IMR-90 (cell line): ENCODE measurements around the gene CEP43. TPM values are rescaled to one million over a fixed set of nuclear protein-coding genes. Genes with fewer than 3 reads are reported as not detected.
A peak's percentile ranks its signal among the peaks of the same experiment; 100 is the strongest.

Experiments used
- ATAC-seq: fragments of 200-7000 bp; cut with Tn5 transposase; 2 replicates; pipeline ENCODE4 v1.9.1; 2020; ENCODE audit warnings: low read depth, mild to moderate bottlenecking, moderate library complexity
- BruUV-seq: library from RNA; stranded (reverse); fragments of 400-500 nt; replicated peaks from 2 replicates; lab custom pipeline; 2021; lab: Mats Ljungman, UMichigan
- CTCF ChIA-PET: fragments of 300-600 bp; formaldehyde crosslinking; extraction: SDS; loops from one replicate; lab custom pipeline; 2021; ENCODE audit warnings: antibody characterized with exemption; lab: Yijun Ruan, JAX
- POLR2A ChIA-PET: fragments of 300-600 bp; sonication (Branson Sonifier 250); formaldehyde crosslinking; loops from one replicate; lab custom pipeline; 2022; ENCODE audit warnings: antibody characterized with exemption; ENCODE audit not compliant: unreplicated experiment; lab: Charles Lee
- DNase-seq: peaks from one replicate; pipeline ENCODE4 v3.0.0; 2013
- H2AFZ ChIP-seq: replicated peaks from 2 replicates; pipeline ENCODE3; 2013; ENCODE audit warnings: low read length, mild to moderate bottlenecking; ENCODE audit not compliant: poor library complexity
- H2AK5ac ChIP-seq: 2 replicates; pipeline ENCODE4 v1.6.1; 2013; ENCODE audit warnings: low read depth, low read length, inconsistent platforms
- H2AK9ac ChIP-seq: replicated peaks from 2 replicates; pipeline ENCODE3; 2013; ENCODE audit warnings: mild to moderate bottlenecking, low read depth, low read length, moderate library complexity; ENCODE audit not compliant: poor library complexity
- H2BK120ac ChIP-seq: 2 replicates; pipeline ENCODE4 v1.6.1; 2013; ENCODE audit warnings: low read depth, low read length, inconsistent platforms
- H2BK15ac ChIP-seq: 3 replicates; pipeline ENCODE4 v1.6.1; 2013; ENCODE audit warnings: low read depth, low read length, inconsistent platforms
- H2BK20ac ChIP-seq: 2 replicates; pipeline ENCODE4 v1.6.1; 2013; ENCODE audit warnings: low read depth, mild to moderate bottlenecking, inconsistent platforms, low read length, moderate library complexity
- H2BK5ac ChIP-seq: 2 replicates; pipeline ENCODE4 v1.6.1; 2013; ENCODE audit warnings: mild to moderate bottlenecking, low read depth, low read length, inconsistent platforms; ENCODE audit not compliant: poor library complexity, severe bottlenecking
- H3K14ac ChIP-seq: replicated peaks from 2 replicates; pipeline ENCODE4 v1.6.1; 2013; ENCODE audit warnings: low read depth, low read length, inconsistent platforms
- H3K18ac ChIP-seq: 2 replicates; pipeline ENCODE4 v1.6.1; 2013; ENCODE audit warnings: low read depth, low read length, control low read depth
- H3K23ac ChIP-seq: 2 replicates; pipeline ENCODE4 v1.6.1; 2013; ENCODE audit warnings: low read depth, low read length, inconsistent platforms
- H3K27ac ChIP-seq: 2 replicates; pipeline ENCODE4 v1.5.1; 2013; ENCODE audit warnings: mild to moderate bottlenecking, control low read depth, low read length; ENCODE audit not compliant: insufficient read depth
- H3K27me3 ChIP-seq: 2 replicates; pipeline ENCODE4 v1.6.1; 2013; ENCODE audit warnings: low read length; ENCODE audit not compliant: control insufficient read depth, insufficient read depth
- H3K36me3 ChIP-seq: 2 replicates; pipeline ENCODE4 v1.6.1; 2013; ENCODE audit warnings: low read length, mixed read lengths; ENCODE audit not compliant: control insufficient read depth, insufficient read depth
- H3K4ac ChIP-seq: 2 replicates; pipeline ENCODE4 v1.6.1; 2013; ENCODE audit warnings: low read depth, low read length, inconsistent platforms
- H3K4me1 ChIP-seq: 2 replicates; pipeline ENCODE4 v1.6.1; 2013; ENCODE audit warnings: low read length, mixed read lengths; ENCODE audit not compliant: control insufficient read depth, insufficient read depth
- H3K4me2 ChIP-seq: 2 replicates; pipeline ENCODE4 v1.6.1; 2013; ENCODE audit warnings: low read depth, mild to moderate bottlenecking, control low read depth, low read length, moderate library complexity
- H3K4me3 ChIP-seq: 2 replicates; pipeline ENCODE4 v1.5.1; 2013; ENCODE audit warnings: low read depth, mild to moderate bottlenecking, control low read depth, low read length, moderate library complexity; ENCODE audit not compliant: insufficient read depth
- H3K56ac ChIP-seq: 2 replicates; pipeline ENCODE4 v1.6.1; 2013; ENCODE audit warnings: low read length, inconsistent platforms; ENCODE audit not compliant: insufficient read depth; ENCODE audit errors: extremely low read depth
- H3K79me1 ChIP-seq, 2 experiments: 2 replicates each; pipeline ENCODE4 v1.6.1; 2013; ENCODE audit warnings: low read length in 2 of 2, inconsistent platforms in 1 of 2, low read depth in 1 of 2
- H3K9ac ChIP-seq: 2 replicates; pipeline ENCODE4 v1.6.1; 2013; ENCODE audit warnings: low read depth, low read length, control low read depth
- H3K9me1 ChIP-seq: 2 replicates; pipeline ENCODE4 v1.6.1; 2013; ENCODE audit warnings: low read length, inconsistent platforms; ENCODE audit not compliant: insufficient read depth
- H3K9me3 ChIP-seq: 2 replicates; pipeline ENCODE4 v1.6.1; 2013; ENCODE audit warnings: low read length; ENCODE audit not compliant: control insufficient read depth, insufficient read depth
- H4K20me1 ChIP-seq: 2 replicates; pipeline ENCODE4 v1.6.1; 2013; ENCODE audit warnings: low read length, inconsistent platforms; ENCODE audit not compliant: insufficient read depth
- H4K5ac ChIP-seq: 2 replicates; pipeline ENCODE4 v1.6.1; 2013; ENCODE audit warnings: mild to moderate bottlenecking, low read depth, low read length, control low read depth
- H4K8ac ChIP-seq, 2 experiments: 2 replicates each; pipeline ENCODE4 v1.6.1; 2013; ENCODE audit warnings: low read depth in 2 of 2, low read length in 2 of 2, control low read depth in 1 of 2, inconsistent platforms in 1 of 2
- H4K91ac ChIP-seq: 2 replicates; pipeline ENCODE4 v1.6.1; 2013; ENCODE audit warnings: low read depth, low read length, inconsistent platforms; ENCODE audit not compliant: insufficient read depth
- BHLHE40 ChIP-seq: fragments of 150-350 bp; IDR thresholded peaks from 2 replicates; pipeline ENCODE4 v1.6.1; 2016; ENCODE audit warnings: mild to moderate bottlenecking, low read depth, low read length
- CEBPB ChIP-seq: IDR thresholded peaks from 2 replicates; pipeline ENCODE4 v1.6.1; 2012; ENCODE audit warnings: low read depth, low read length, improper control_type of control experiment
- CHD1 ChIP-seq: IDR thresholded peaks from 2 replicates; pipeline ENCODE4 v1.6.1; 2012; ENCODE audit warnings: low read depth, low read length, improper control_type of control experiment
- FOS ChIP-seq: fragments of 150-350 bp; IDR thresholded peaks from 2 replicates; pipeline ENCODE4 v1.6.1; 2016; ENCODE audit warnings: low read depth, low read length
- MAFK ChIP-seq: IDR thresholded peaks from 2 replicates; pipeline ENCODE4 v1.6.1; 2012; ENCODE audit warnings: low read depth, low read length, improper control_type of control experiment
- MAZ ChIP-seq: IDR thresholded peaks from 2 replicates; pipeline ENCODE4 v1.6.1; 2012; ENCODE audit warnings: low read depth, mild to moderate bottlenecking, low read length, improper control_type of control experiment, moderate library complexity, borderline replicate concordance
- MXI1 ChIP-seq: IDR thresholded peaks from 2 replicates; pipeline ENCODE4 v1.6.1; 2012; ENCODE audit warnings: low read depth, mild to moderate bottlenecking, low read length, moderate library complexity, borderline replicate concordance
- NFE2L2 ChIP-seq: fragments of 150-350 bp; IDR thresholded peaks from 2 replicates; pipeline ENCODE4 v1.6.1; 2016; ENCODE audit warnings: low read depth, mild to moderate bottlenecking, low read length
- POLR2A ChIP-seq: IDR thresholded peaks from 2 replicates; pipeline ENCODE4 v1.6.1; 2012; ENCODE audit warnings: mild to moderate bottlenecking, low read depth, low read length
- RAD21 ChIP-seq: IDR thresholded peaks from 2 replicates; pipeline ENCODE4 v1.6.1; 2012; ENCODE audit warnings: low read length, improper control_type of control experiment
- RCOR1 ChIP-seq: IDR thresholded peaks from 2 replicates; pipeline ENCODE4 v1.6.1; 2012; ENCODE audit warnings: mild to moderate bottlenecking, low read length, improper control_type of control experiment; ENCODE audit not compliant: insufficient replicate concordance
- RFX5 ChIP-seq: IDR thresholded peaks from 2 replicates; pipeline ENCODE4 v1.8.0; 2012; ENCODE audit warnings: low read depth, mild to moderate bottlenecking, low read length, moderate library complexity
- SMC3 ChIP-seq: fragments of 150-350 bp; IDR thresholded peaks from 2 replicates; pipeline ENCODE4 v1.6.1; 2016; ENCODE audit warnings: low read depth, mild to moderate bottlenecking, antibody characterized with exemption, low read length, moderate library complexity
- WGBS, 2 experiments: methylation state at CpG; one replicate each; pipeline versions ENCODE4 v1.1.5 to v1.1.7; 2013; ENCODE audit warnings: missing lambda C conversion rate in 2 of 2; ENCODE audit not compliant: insufficient read length in 1 of 2; ENCODE audit errors: extremely low coverage in 2 of 2; 5-methylcytosine and 5-hydroxymethylcytosine counted together
- dilution Hi-C: fragments of 300-500 bp; cut with HindIII; formaldehyde crosslinking; loops from one replicate; pipeline ENCODE4 v1.14.3; 2018; ENCODE audit warnings: low sequenced_read_pairs; ENCODE audit not compliant: unreplicated experiment
- in situ Hi-C: fragments of 300-500 bp; cut with MboI; formaldehyde crosslinking; loops from 3 replicates; pipeline ENCODE4 v1.14.3; 2019; ENCODE audit warnings: low sequenced_read_pairs, inconsistent platforms, mixed read lengths
- intact Hi-C: fragments of 100-400 bp; cut with micrococcal nuclease; formaldehyde crosslinking; loops from 2 replicates; pipeline ENCODE4 v1.10.0; 2022
- polyA plus RNA-seq, 3 experiments: library from polyadenylated mRNA; depleted of rRNA; stranded (reverse); fragments of >200 nt; gene quantifications; 2 replicates each; pipeline ENCODE4 v1.2.3, GENCODE V29; 2012; ENCODE audit warnings: low replicate concordance in 1 of 3
- total RNA-seq: library from RNA; depleted of rRNA; stranded (reverse); fragments of >200 nt; gene quantifications from 2 replicates; pipeline ENCODE4 v1.2.3, GENCODE V29; 2012
- TF ChIP-seq, protein P1 (sequence below): fragments of 150-350 bp; IDR thresholded peaks from 2 replicates; pipeline ENCODE4 v1.6.1; 2016; ENCODE audit warnings: low read depth, mild to moderate bottlenecking, low read length, moderate library complexity, borderline replicate concordance
- TF ChIP-seq, protein P2 (sequence below): fragments of 150-350 bp; IDR thresholded peaks from 2 replicates; pipeline ENCODE4 v1.6.1; 2017; ENCODE audit warnings: mild to moderate bottlenecking, antibody characterized with exemption, low read length, low read depth

Gene CEP43
- total and polyA plus RNA-seq, 2 of the 4 experiments (the other 2 are of a cell fraction), result 8.6 to 10.7 TPM

DNA sequence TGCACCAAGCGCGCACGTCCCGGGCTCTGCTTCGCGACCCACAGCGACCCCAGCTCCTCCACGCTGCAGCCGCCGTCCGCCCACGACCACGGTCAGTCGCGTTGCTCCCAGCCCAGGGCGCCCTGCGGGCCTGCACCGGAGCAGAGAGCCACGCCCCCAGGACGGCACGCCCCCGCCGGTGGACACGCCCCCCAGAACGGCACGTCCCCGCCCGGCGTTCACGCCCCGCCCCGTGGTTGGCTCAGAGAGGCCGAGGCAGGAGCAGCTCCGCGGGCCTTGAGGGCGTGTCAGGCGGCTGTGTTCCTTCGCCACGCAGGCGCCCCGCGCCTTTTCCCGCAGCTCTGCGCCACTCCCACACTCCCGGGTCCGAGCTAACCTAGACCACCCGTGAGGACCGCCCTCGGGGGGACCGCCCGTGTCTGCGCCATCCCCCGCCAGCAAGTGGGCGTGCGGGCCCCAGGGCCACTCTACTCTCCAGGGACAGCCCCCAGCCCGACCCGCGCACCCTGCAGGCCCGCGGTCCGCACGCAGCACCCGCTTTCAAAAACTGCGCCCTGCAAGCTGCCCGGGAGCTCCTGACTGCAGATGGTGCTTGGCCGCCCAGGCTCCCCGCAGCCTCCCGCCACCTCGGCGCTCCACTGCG lies 42.6 kb upstream of the CEP43 start, which contains the start of gene RNASET2:
Gene RNASET2, minus strand, starts transcription at position 107 of the 643 bp plus-strand sequence. CDS start 368 bp downstream, outside the sequence.
- Histone ChIP-seq H3K9me3 (no peaks in the 10 kb centered on the region), H3K4me3 (peak within 1 kb of the TSS; percentile 92), H3K23ac (no peak within 1 kb of the TSS), H3K9ac (peak within 1 kb of the TSS; percentile 70), H3K79me1 (peaks cover 0 to 3% of the 10 kb centered on the region in 2 experiments; a peak in 1 of 4 replicates), H3K56ac (no peak within 1 kb of the TSS), H3K9me1 (no peaks in the 10 kb centered on the region), H3K4ac (0 out of 2 replicates have a peak within 1 kb of the TSS, but pooled peaks have one; percentile 29), H2AK9ac (peak within 1 kb of the TSS; percentile 68), H3K4me1 (peaks cover 10% of the 10 kb centered on the region), H2BK15ac (no peak within 1 kb of the TSS), H3K4me2 (peak within 1 kb of the TSS; percentile 80), H2BK20ac (no peak within 1 kb of the TSS), H2AK5ac (no peak within 1 kb of the TSS), H4K91ac (no peak within 1 kb of the TSS; the same call in 1 of the 2 replicates), H3K27me3 (no peaks in the 10 kb centered on the region), H2AFZ (peak within 1 kb of the TSS; percentile 96), H4K20me1 (no peaks in the 10 kb centered on the region), H2BK120ac (no peak within 1 kb of the TSS), H3K36me3 (no peaks in the 10 kb centered on the region), H2BK5ac (no peak within 1 kb of the TSS), H3K27ac (peak within 1 kb of the TSS; percentile 50), H3K18ac (no peak within 1 kb of the TSS; the same call in 1 of the 2 replicates), H4K8ac (peak within 1 kb of the TSS; percentile 54 to 79; a peak in 3 of 4 replicates), H4K5ac (peak within 1 kb of the TSS; percentile 36), H3K14ac (no peak within 1 kb of the TSS)
- ChIA-PET POLR2A (no interaction called here), CTCF (interaction anchor here (0.6 to 1.4 kb wide), 3 partner anchors 10 to 33 kb away, joined by 3 to 4 read pairs (median 3); no protein-coding TSS in a partner anchor)
- peak; percentile 98 for ATAC-seq
- peak; percentile 82 for DNase-seq
- 1% methylated on average over 33 of the region's 71 CpGs; no CpG with 5 or more reads in 1 of the 2 experiments for WGBS, 2 experiments
- intact Hi-C loops, result no loop called here
- no TSS peak for BruUV-seq
- in situ Hi-C loops, result no loop called here
- dilution Hi-C loops, result no loop called here
- TF ChIP-seq CEBPB (no peak), MAZ (peak; percentile 48; the same call in 1 of the 2 replicates), MXI1 (peak; percentile 88; the same call in 1 of the 2 replicates), SMC3 (no peak), RFX5 (no peak), BHLHE40 (no peak), NFE2L2 (no peak), MAFK (no peak), POLR2A (no peak; the same call in 1 of the 2 replicates), FOS (no peak), RAD21 (no peak), RCOR1 (no peak), CHD1 (no peak)
- TF ChIP-seq, protein P1, sequence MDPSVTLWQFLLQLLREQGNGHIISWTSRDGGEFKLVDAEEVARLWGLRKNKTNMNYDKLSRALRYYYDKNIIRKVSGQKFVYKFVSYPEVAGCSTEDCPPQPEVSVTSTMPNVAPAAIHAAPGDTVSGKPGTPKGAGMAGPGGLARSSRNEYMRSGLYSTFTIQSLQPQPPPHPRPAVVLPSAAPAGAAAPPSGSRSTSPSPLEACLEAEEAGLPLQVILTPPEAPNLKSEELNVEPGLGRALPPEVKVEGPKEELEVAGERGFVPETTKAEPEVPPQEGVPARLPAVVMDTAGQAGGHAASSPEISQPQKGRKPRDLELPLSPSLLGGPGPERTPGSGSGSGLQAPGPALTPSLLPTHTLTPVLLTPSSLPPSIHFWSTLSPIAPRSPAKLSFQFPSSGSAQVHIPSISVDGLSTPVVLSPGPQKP, result no peak
- TF ChIP-seq, protein P2, sequence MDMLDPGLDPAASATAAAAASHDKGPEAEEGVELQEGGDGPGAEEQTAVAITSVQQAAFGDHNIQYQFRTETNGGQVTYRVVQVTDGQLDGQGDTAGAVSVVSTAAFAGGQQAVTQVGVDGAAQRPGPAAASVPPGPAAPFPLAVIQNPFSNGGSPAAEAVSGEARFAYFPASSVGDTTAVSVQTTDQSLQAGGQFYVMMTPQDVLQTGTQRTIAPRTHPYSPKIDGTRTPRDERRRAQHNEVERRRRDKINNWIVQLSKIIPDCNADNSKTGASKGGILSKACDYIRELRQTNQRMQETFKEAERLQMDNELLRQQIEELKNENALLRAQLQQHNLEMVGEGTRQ, result 0 out of 2 replicates have a peak, but pooled peaks have one; percentile 12
